Fibroblast of skin of abdomen (primary cell): ENCODE data around the gene PIM3.

Experiments used
- DNase-seq: peaks from one replicate; pipeline ENCODE4 v3.0.0-alpha.2; 2013

The PIM3 gene

GRCh38 chr22:49943771-49944398, 16.7 kb upstream of the PIM3 start:
- DNase-seq = no peak

GRCh38 chr22:49944399-49944891, 16.1 kb upstream of the PIM3 start:
- no peak for DNase-seq

- DNase-seq = peak; percentile 18
Measured at GRCh38 chr22:49945042-49945794, 15.4 kb upstream of the PIM3 start.

GRCh38 chr22:49946612-49947295, 13.8 kb upstream of the PIM3 start:
- DNase-seq = no peak

- DNase-seq = no peak
Measured at GRCh38 chr22:49947296-49947622, 13.3 kb upstream of the PIM3 start.

GRCh38 chr22:49948116-49948957, 12.2 kb upstream of the PIM3 start:
- DNase-seq = no peak

GRCh38 chr22:49948958-49949913, 11.3 kb upstream of the PIM3 start:
- DNase-seq = no peak

GRCh38 chr22:49949914-49950292, 10.7 kb upstream of the PIM3 start:
- DNase-seq = no peak

GRCh38 chr22:49950396-49950994, 10.1 kb upstream of the PIM3 start:
- no peak for DNase-seq

- no peak for DNase-seq
Measured at GRCh38 chr22:49951000-49951677, 9.4 kb upstream of the PIM3 start.

- no peak for DNase-seq
Measured at GRCh38 chr22:49951678-49951985, 8.9 kb upstream of the PIM3 start.

- peak; percentile 94 for DNase-seq
Measured at GRCh38 chr22:49951986-49952896, 8.3 kb upstream of the PIM3 start.

- no peak for DNase-seq
Measured at GRCh38 chr22:49953027-49953679, 7.4 kb upstream of the PIM3 start.

- no peak for DNase-seq
Measured at GRCh38 chr22:49953680-49954344, 6.8 kb upstream of the PIM3 start.

- DNase-seq = no peak
Measured at GRCh38 chr22:49954354-49954753, 6.2 kb upstream of the PIM3 start.

- DNase-seq = peak; percentile 31
Measured at GRCh38 chr22:49954991-49955580, 5.5 kb upstream of the PIM3 start.

GRCh38 chr22:49955581-49956417, 4.8 kb upstream of the PIM3 start:
- no peak for DNase-seq
